UCSD-AML1 (cell line): ENCODE measurements around the gene HOXB3.

ENCODE experiments used
- DNase-seq: peaks from one replicate; lab custom pipeline; 2025; ENCODE audit not compliant: unreplicated experiment; lab: John Stamatoyannopoulos, UW

The HOXB3 gene

GRCh38 chr17:48626245-48627117, 36.4 kb upstream of the HOXB3 start, which contains the start of gene HOXB9:
TSS of gene HOXB9 (minus strand) at chr17:48626358. CDS start at chr17:48626269, 89 bp downstream.
- DNase-seq, result no peak

DNA sequence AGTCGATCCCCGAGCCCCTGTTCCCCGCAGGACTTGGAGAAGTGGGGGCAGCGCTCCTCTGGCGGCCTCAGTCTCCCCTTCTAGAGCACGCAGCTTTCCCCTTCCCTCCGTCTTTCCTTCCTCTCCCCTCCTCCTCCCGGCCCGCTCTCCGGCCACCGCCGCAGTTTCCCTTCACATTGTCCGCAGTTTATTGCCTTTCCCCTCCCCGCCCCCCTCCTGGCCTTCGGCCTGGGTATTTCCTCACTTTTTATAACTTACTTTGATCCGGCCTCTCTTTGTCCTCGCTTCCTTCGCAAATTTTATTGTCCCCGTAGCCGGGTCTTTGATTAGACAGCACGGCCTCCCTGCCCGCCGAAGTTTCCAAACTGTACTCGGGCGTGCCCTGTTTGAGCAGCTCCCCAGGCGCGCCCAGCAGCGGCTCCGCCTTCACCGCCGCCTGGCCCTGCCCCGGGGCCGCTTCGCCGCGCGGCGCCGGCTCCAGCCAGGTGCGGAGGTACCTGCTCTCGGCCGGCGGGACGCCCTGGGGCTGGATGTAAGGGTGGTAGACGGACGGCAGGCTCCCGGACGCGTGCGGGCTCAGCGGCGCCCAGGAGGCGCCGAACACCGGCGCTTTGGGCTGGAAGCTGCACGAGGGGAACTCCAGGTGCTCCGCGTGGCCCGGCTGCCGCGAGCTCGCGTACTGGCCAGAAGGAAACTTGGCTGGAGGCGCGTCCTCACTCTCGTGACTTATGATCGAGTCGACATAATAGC, 35.6 kb upstream of the HOXB3 start:
- no peak for DNase-seq

DNA sequence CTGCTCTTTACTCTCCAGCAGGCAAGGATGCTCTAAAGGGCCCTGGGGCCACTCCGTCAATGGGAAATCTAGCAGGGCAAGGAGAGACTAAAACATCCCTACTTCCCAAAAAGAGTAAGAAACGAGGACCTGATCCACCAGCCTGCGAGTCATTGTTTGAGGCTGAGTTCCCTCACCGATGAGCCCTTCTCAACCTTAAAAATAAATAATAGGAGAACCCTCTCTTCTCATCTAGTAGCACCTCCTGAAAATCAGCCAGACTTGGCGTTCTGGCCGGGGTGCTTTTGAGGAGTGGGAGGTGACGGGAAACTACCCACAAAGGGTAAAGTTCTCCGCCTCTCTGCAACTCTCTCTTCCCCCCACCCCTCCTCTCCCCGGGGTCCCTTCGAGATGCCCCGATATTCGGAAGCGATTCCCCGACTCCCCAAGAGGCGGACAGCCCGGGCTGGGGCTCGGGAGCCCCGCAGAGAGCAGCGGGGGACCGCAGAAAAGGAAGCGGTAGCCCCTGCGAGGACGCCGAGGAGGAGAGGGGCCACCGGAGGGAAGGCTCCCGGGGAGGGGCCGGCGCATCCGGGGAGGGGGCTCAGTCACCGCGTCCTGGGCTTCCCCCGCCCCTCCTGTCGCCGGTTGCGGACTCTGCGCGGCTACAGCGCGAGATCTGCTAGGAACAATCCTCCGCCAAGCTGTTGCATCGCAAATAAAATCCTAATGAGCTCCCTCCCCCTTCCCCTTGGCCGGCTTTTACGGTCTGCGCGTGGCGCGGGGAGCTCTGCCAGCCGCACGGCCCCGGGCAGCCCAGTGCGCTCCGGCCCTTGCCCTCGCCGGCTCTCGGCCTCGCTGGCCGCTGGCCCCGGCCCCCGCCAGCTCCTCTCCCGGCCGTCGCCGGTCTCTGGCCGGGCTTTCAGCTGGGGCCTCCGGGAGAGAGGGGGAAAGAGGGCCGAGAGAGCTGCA, 34.8 kb upstream of the HOXB3 start:
- DNase-seq, result no peak

DNA sequence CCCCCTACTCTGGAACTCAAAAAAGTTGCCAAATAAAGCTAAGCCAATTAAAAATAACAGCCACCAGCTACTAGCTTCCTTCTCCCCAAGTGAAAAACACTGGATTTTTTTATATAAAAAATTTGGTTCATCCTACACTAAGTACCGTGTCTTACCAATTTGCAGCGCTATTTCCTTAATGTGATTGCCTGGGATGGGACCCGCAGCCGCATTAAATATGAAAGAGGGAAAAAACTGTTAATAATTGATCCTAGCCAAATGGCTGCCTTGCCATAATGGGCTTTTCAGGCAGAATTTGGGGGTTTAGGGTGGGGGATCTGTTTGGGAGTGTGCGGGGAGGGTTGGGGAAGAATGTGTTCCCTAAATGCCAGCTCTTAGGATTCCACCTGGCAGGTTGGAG, 34.1 kb upstream of the HOXB3 start:
- DNase-seq, result no peak

GRCh38 chr17:48623583-48623982, 33.5 kb upstream of the HOXB3 start:
- no peak for DNase-seq

DNA sequence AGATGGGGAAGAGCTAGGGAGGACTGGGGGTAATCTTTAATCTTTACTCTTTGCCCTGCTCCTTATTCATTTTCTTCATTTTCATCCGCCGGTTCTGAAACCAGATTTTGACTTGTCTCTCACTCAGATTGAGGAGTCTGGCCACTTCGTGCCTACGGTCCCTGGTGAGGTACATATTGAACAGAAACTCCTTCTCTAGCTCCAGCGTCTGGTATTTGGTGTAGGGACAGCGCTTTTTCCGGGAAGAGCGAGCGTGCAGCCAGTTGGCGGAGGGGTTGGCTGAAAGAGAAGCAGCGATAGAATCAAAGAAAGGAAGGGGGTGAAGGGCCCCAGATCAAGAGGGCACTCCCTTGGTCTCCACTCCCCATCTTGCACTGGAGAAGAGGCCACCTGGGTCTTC, 32.8 kb upstream of the HOXB3 start:
- no peak for DNase-seq

DNA sequence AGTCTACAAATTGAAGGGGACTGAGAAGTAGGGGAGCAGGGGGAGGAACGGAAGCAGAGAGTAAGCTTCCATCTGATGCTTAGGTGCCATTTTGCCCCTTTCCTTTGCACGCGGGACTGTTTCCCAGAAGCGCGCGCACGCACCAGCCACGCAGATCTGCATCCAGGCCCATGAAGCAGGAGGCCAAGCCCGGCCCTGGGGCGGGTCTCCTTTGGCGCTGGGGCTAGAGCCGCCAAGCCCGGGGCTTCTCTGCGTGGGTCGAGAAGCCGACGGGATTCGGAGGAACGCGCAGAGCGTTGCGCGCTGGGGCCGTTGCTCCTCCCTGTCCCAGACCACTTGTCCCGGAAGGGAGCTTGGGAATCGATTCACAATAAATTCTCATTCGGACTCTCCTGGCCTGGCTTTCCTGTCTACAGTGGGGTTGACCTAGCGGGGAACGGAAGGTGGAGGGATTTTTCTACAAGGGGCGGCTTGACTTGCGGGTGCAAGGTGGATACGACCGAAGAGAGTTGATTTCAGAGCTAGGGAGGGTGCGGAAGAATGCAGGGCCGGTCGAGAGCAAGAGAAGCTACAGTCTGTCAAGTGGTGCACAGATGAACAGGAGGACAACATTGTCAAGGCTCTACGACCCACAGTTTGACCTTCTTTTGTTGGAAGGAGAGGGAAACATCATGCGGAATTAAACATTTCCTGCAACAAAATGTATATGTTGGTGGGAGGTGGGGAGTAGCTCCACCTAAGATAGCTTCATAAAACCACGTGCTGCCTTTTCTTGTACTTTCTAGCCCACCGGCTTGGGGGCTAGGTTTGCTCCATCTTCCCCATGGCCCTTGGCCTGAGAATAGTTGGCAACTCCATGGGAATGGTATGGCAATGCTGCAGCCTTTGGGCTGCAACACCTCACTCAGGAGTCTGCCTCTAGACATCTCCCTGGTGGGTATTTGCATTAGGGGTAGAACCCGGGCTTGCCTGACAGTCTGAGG, 31.7 kb upstream of the HOXB3 start:
- no peak for DNase-seq

- no peak for DNase-seq
Observed at GRCh38 chr17:48620461-48621139, 30.6 kb upstream of the HOXB3 start.

GRCh38 chr17:48619826-48620449, 29.9 kb upstream of the HOXB3 start:
- DNase-seq, result no peak

GRCh38 chr17:48618256-48618896, 28.3 kb upstream of the HOXB3 start:
- DNase-seq, result peak; percentile 80

DNA sequence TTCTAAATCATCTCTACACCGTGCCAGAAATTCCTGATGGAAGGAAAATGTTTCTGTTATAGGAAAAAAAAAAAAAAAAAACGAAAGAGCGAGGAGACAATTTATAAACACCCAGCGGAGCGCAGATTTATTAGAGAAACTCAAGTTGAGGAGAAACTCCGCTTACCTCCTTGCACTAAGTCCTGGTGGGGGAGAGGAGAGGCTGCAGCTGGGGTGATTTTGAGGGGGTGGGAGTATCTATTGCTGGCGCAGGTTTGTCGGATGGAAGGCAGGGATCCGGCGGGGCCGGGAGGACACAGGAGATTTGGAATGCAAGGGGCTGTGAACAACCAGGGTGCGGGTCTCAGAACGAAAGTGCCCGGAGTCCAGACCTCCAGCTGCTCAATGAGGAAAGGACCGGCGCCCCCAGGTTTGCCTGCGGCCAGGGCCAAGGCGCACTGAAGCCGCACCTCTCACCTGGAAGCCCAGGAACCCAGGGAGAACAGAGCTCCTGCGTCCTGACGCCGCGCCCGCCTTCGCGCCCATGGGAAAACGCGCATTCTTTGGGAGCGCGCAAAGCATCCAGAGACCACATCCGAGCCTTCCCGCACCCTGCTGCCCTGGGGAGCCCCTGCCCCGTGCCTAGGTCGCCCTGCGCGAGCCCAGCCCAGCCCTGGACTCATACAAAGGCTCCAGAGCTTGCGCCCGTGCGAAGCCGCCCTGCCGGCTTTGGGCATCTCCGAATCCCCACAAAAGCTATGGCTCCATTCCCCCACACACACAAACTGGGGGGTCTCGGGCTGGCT, 27.6 kb upstream of the HOXB3 start:
- DNase-seq, result no peak

GRCh38 chr17:48616717-48617470, 26.9 kb upstream of the HOXB3 start:
- DNase-seq, result no peak

DNA sequence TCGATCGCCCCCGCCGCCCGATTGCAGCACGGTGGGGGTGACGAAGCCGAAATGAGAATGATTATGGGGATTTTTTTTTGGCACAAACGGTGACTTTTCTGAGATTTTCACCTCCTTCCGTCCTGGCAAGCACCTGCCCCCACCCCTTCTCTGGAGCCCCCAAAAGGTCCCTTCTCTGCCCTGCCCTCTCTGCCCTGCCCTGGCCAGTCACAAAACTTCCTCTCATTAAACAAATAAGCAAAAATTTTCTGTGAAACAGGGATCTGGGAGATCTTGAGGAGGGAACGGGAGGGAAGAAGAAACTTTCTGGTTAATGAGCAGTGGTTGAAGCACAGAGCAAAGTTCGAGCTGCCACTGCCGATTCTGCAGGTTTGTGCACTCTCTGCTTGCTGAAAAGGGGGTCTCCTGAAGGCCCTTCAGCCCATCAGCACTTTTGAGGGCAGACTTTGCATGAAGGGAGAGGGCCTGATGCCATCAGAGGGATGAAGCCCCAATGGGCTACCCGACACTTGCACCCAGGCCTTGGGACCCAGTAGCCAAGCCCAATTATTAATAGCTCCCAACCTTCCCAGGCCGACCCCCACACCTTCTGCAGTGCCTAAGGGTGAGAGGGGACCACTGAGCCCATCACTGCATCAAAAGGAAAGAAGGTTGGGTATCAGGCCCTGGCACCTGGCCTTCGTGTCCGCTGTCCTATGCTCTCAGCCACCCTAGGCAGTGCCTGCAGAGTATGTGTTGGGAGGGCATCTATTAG, 26.1 kb upstream of the HOXB3 start:
- no peak for DNase-seq

DNA sequence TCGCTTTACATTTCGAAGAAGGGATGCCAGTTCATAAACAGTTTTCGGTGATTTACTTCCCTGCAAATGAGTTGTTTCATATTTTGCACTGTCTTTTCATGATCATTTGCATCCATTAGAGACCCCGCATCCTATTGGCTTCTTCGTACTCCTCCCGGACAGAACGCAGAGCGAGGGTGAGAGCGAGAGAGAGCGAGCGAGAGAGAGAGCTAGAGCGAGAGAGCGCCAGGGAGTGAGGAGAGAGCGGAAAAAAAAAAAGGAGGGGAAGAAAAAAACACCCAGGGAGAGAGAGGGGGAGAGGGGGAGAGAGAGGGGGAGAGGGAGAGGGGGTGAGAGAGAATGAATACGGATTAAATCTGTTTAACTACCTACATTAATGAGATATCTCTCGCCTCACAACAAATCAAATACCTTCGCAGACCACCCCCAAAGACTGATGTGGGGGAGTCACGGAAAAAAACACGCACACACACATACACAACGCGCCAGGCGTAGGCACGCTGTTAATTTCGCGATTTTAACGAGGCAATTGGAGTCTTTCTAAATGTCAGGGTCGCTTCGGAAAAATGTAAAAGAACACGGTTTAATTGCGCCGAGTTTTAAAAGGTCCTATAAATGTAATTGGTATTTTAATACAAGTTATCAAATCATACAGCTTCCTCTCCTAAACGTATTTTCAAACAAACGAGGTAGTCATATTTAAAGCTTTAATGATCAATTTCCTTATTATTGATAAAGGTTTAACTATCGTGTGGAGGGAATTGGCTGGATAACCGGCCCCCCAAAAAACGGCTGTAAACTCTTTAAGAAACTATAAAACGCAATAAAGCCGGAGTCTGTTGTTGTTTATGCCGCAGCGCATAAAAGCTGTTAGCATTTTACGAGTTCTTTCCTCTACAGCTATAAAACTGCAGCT, 25.3 kb upstream of the HOXB3 start, which contains the start of gene HOXB8:
TSS of gene HOXB8 (minus strand) at position 246 of the 916 bp plus-strand sequence. CDS start 588 bp downstream, outside the sequence.
- DNase-seq, result no peak
